Endothelial cell of umbilical vein (primary cell): ENCODE measurements around the gene EFNA5. TPM values are rescaled to one million over a fixed set of nuclear protein-coding genes. Genes with fewer than 3 reads are reported as not detected.

ENCODE experiments used
- BruUV-seq: library from RNA; stranded (reverse); fragments of 400-500 nt; replicated peaks from 2 replicates; lab custom pipeline; 2021; lab: Mats Ljungman, UMichigan
- CTCF ChIA-PET: fragments of 300-600, 350-600 bp; sonication (Branson Sonifier 250); formaldehyde crosslinking; loops from one replicate; lab custom pipeline; 2021; ENCODE audit warnings: antibody characterized with exemption, inconsistent platforms; lab: Charles Lee
- POLR2A ChIA-PET: fragments of 300-600, 350-600 bp; sonication (Branson Sonifier 250); formaldehyde crosslinking; loops from one replicate; lab custom pipeline; 2021; ENCODE audit warnings: antibody characterized with exemption, inconsistent platforms; lab: Charles Lee
- DNase-seq: peaks from one replicate; pipeline ENCODE4 v3.0.0-alpha.2; 2011; ENCODE audit warnings: low read depth, low spot score
- FAIRE-seq: peaks from 2 replicates; lab custom pipeline; 2011; peaks lifted over from hg19 to GRCh38; lab: Jason Lieb, UNC
- H2AFZ ChIP-seq: 2 replicates; pipeline ENCODE4 v1.6.0; 2012; ENCODE audit warnings: low read depth, low read length, control low read depth, inconsistent platforms
- H3K27ac ChIP-seq: 2 replicates; pipeline ENCODE4 v1.5.1; 2011; ENCODE audit warnings: low read depth, mild to moderate bottlenecking, control low read depth, low read length, moderate library complexity; ENCODE audit not compliant: insufficient read depth
- H3K27me3 ChIP-seq, 2 experiments: 2 replicates each; pipeline versions ENCODE4 v1.6.0 to v1.6.1; 2011; ENCODE audit warnings: low read length in 2 of 2, mixed read lengths in 1 of 2; ENCODE audit not compliant: control insufficient read depth in 2 of 2, insufficient read depth in 2 of 2
- H3K36me3 ChIP-seq, 2 experiments: 2 replicates in 1 of 2; 3 replicates in 1 of 2; pipeline ENCODE4 v1.5.1; 2011; ENCODE audit warnings: low read length in 2 of 2, mild to moderate bottlenecking in 1 of 2, moderate library complexity in 1 of 2; ENCODE audit not compliant: control insufficient read depth in 2 of 2, insufficient read depth in 2 of 2; ENCODE audit errors: extremely low read depth in 1 of 2
- H3K4me1 ChIP-seq: 3 replicates; pipeline ENCODE4 v1.5.1; 2011; ENCODE audit warnings: mild to moderate bottlenecking, low read length; ENCODE audit not compliant: control insufficient read depth, insufficient read depth; ENCODE audit errors: extremely low read depth
- H3K4me2 ChIP-seq: 2 replicates; pipeline ENCODE4 v1.6.1; 2011; ENCODE audit warnings: low read length, control low read depth, mixed read lengths; ENCODE audit not compliant: insufficient read depth
- H3K4me3 ChIP-seq, 3 experiments: fragments of 200-600 bp in 1 of 3; sonication (generic), shearing (Covaris generic) in 1 of 3; replicated peaks in 1 of 3; 2 replicates each; pipeline ENCODE4 v1.5.1; 2011 to 2016; ENCODE audit warnings: control low read depth in 3 of 3, low read length in 3 of 3, mild to moderate bottlenecking in 2 of 3, inconsistent platforms in 1 of 3, low read depth in 1 of 3, moderate library complexity in 1 of 3; ENCODE audit not compliant: insufficient read depth in 1 of 3
- H3K79me2 ChIP-seq: 2 replicates; pipeline ENCODE4 v1.6.0; 2012; ENCODE audit warnings: low read length, inconsistent platforms; ENCODE audit not compliant: control insufficient read depth, insufficient read depth
- H3K9ac ChIP-seq: replicated peaks from 2 replicates; pipeline ENCODE3; 2011; ENCODE audit warnings: low read length, control low read depth; ENCODE audit not compliant: insufficient read depth; ENCODE audit errors: extremely low read depth
- H3K9me1 ChIP-seq: replicated peaks from 3 replicates; pipeline ENCODE4 v1.6.0; 2011; ENCODE audit warnings: mild to moderate bottlenecking, low read length; ENCODE audit not compliant: control insufficient read depth, insufficient read depth; ENCODE audit errors: extremely low read depth
- H3K9me3 ChIP-seq: replicated peaks from 2 replicates; pipeline ENCODE4 v1.5.1; 2012; ENCODE audit warnings: low read length, inconsistent platforms; ENCODE audit not compliant: control insufficient read depth, insufficient read depth
- H4K20me1 ChIP-seq: replicated peaks from 2 replicates; pipeline ENCODE3; 2011; ENCODE audit warnings: mild to moderate bottlenecking, low read length; ENCODE audit not compliant: control insufficient read depth, insufficient read depth; ENCODE audit errors: extremely low read depth
- CTCF ChIP-seq, 2 donors: IDR thresholded peaks; 1 replicate in 1 of 2; 2 replicates in 1 of 2; pipeline ENCODE4 v1.5.1; 2011; ENCODE audit warnings: low read length in 2 of 2, mild to moderate bottlenecking in 2 of 2, moderate library complexity in 2 of 2, control low read depth in 1 of 2, inconsistent platforms in 1 of 2, low read depth in 1 of 2; ENCODE audit not compliant: insufficient read depth in 1 of 2; ENCODE audit errors: extremely low read depth in 1 of 2
- EZH2 ChIP-seq: IDR thresholded peaks from 2 replicates; pipeline ENCODE4 v1.6.1; 2012; ENCODE audit warnings: borderline replicate concordance, low read depth, mild to moderate bottlenecking, moderate library complexity, low read length, inconsistent platforms; ENCODE audit not compliant: severe bottlenecking
- FOS ChIP-seq: IDR thresholded peaks from 2 replicates; pipeline ENCODE4 v1.6.1; 2011; ENCODE audit warnings: mild to moderate bottlenecking, low read length, moderate library complexity, borderline replicate concordance; ENCODE audit not compliant: insufficient read depth
- GATA2 ChIP-seq: IDR thresholded peaks from 2 replicates; pipeline ENCODE4 v1.7.0; 2011; ENCODE audit warnings: low read depth, mild to moderate bottlenecking, moderate library complexity, mixed read lengths, low read length; ENCODE audit not compliant: insufficient read length, insufficient read depth
- JUN ChIP-seq: IDR thresholded peaks from 2 replicates; pipeline ENCODE4 v1.6.1; 2011; ENCODE audit warnings: borderline replicate concordance, low read depth; ENCODE audit not compliant: insufficient read length, insufficient read depth
- MAX ChIP-seq: IDR thresholded peaks from 2 replicates; pipeline ENCODE4 v1.6.1; 2011; ENCODE audit not compliant: insufficient read depth, insufficient read length
- MYC ChIP-seq: IDR thresholded peaks from one replicate; pipeline ENCODE4 v1.6.1; 2011; ENCODE audit warnings: mild to moderate bottlenecking, low read depth, low read length
- POLR2A ChIP-seq: IDR thresholded peaks from 2 replicates; pipeline ENCODE4 v1.6.1; 2012; ENCODE audit warnings: low read depth, mild to moderate bottlenecking, control low read depth, low read length
- POLR2AphosphoS5 ChIP-seq: IDR thresholded peaks from 2 replicates; pipeline ENCODE4 v1.6.1; 2012; ENCODE audit warnings: low read depth, mild to moderate bottlenecking, control low read depth, low read length, moderate library complexity; ENCODE audit not compliant: insufficient read depth
- dilution Hi-C: fragments of 300-500 bp; cut with MboI; formaldehyde crosslinking; loops from one replicate; pipeline ENCODE4 v1.15.0; 2019; ENCODE audit warnings: low sequenced_read_pairs; ENCODE audit not compliant: extremely low pct_ligation_motif_present
- intact Hi-C: fragments of 100-400 bp; cut with micrococcal nuclease; formaldehyde crosslinking; loops from one replicate; pipeline ENCODE4 v1.10.0; 2022
- polyA plus RNA-seq, 4 experiments: library from polyadenylated mRNA; depleted of rRNA in 3 of 4; stranded (reverse) in 3 of 4; unstranded in 1 of 4; fragments of >200 nt; gene quantifications; 2 replicates each; pipeline versions ENCODE4 v1.2.1 to v1.2.3, GENCODE V29; 2011 to 2012; ENCODE audit warnings: missing spikeins in 1 of 4
- total RNA-seq: library from RNA; stranded (reverse); gene quantifications from 2 replicates; pipeline ENCODE4 v1.2.3, GENCODE V29; 2021

Gene EFNA5
- total and polyA plus RNA-seq, 2 donors (not counting 3 experiments of a cell fraction or from before 2014, with no cell fraction given) = 13.6 to 22.1 TPM

GRCh38 chr5:107512029-107512428 is 158.7 kb downstream of the EFNA5 start:
- Histone ChIP-seq H3K36me3 (no peaks in the 10 kb centered on the region), H3K9ac (no peak overlapping the region), H3K9me3 (no peaks in the 10 kb centered on the region), H3K4me1 (peaks cover 2% of the 10 kb centered on the region), H3K79me2 (no peaks in the 10 kb centered on the region), H4K20me1 (no peaks in the 10 kb centered on the region), H3K27me3 (no peaks in the 10 kb centered on the region), H3K27ac (no peak overlapping the region), H3K9me1 (no peaks in the 10 kb centered on the region), H2AFZ (no peak overlapping the region), H3K4me2 (no peak overlapping the region), H3K4me3 (no peak overlapping the region)
- FAIRE-seq = no peak
- DNase-seq = no peak
- intact Hi-C loops (no loop called here), dilution Hi-C loops (no loop called here)
- no TSS peak for BruUV-seq
- POLR2A ChIA-PET = no interaction called here
- TF ChIP-seq GATA2 (no peak), CTCF (IDR thresholded peaks at IDR 0.05; ENCODE audit: extremely low read depth in 1 of 2, insufficient read depth in 1 of 2, low read depth in 1 of 2, low read length in 2 of 2) (no peak), FOS (no peak), JUN (no peak), MAX (no peak), EZH2 (no peak), MYC (no peak), POLR2AphosphoS5 (no peak), POLR2A (no peak)
- CTCF ChIA-PET = interaction anchor here (1.1 to 1.4 kb wide), 2 partner anchors 32 to 60 kb away, joined by 3 read pairs; no protein-coding TSS in a partner anchor
